ENCODE data around the gene RNF207.
A peak's percentile ranks its signal among the peaks of the same experiment; 100 is the strongest.

GRCh38 chr1:6245086-6245868, 39.4 kb downstream of the RNF207 start:
- TF ChIP-seq CTCF (CRISPR knock-in tag; IDR thresholded peaks at IDR 0.05), result peak; percentile 94
- TF ChIP-seq KAT7 (CRISPR knock-in tag; IDR thresholded peaks at IDR 0.05; ENCODE audit: borderline replicate concordance), result peak; percentile 87; the same call in 1 of the 2 replicates
- no peak for TF ChIP-seq GTF2F1 (IDR thresholded peaks at IDR 0.05; ENCODE audit: low read length)
- no peak for TF ChIP-seq ZNF10 (CRISPR knock-in tag; IDR thresholded peaks at IDR 0.05; ENCODE audit: borderline replicate concordance, low read depth)
- peak; percentile 63; the same call in 1 of the 2 replicates for TF ChIP-seq SIN3A (IDR thresholded peaks at IDR 0.05; ENCODE audit: borderline replicate concordance, low read depth, low read length)
- TF ChIP-seq, protein P1, sequence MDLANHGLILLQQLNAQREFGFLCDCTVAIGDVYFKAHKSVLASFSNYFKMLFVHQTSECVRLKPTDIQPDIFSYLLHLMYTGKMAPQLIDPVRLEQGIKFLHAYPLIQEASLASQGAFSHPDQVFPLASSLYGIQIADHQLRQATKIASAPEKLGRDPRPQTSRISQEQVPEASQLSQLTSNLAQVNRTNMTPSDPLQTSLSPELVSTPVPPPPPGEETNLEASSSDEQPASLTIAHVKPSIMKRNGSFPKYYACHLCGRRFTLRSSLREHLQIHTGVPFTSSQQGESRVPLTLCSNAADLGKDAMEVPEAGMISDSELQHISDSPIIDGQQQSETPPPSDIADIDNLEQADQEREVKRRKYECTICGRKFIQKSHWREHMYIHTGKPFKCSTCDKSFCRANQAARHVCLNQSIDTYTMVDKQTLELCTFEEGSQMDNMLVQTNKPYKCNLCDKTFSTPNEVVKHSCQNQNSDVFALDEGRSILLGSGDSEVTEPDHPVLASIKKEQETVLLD (CRISPR knock-in tag; IDR thresholded peaks at IDR 0.05; ENCODE audit: low read depth), result peak; percentile 79
- peak; percentile 50 for TF ChIP-seq PHF8 (CRISPR knock-in tag; IDR thresholded peaks at IDR 0.05)
- TF ChIP-seq RNF2 (conservative IDR thresholded peaks at IDR 0.05; ENCODE audit: low read depth), result 0 out of 2 replicates have a peak, but pooled peaks have one; percentile 38
- peak; percentile 97 for TF ChIP-seq KDM2A (CRISPR knock-in tag; IDR thresholded peaks at IDR 0.05; ENCODE audit: borderline replicate concordance, low read depth)
